ACC112 (cell line): ENCODE results near the gene ELP1.
"Not testable (repeated sequence)": the region's sequence is repeated elsewhere in the genome, so short reads cannot be mapped to it uniquely, and the experiment has no call there.

Experiments
- H2AFZ ChIP-seq: fragments of 200-600 bp; sonication (generic); one replicate; pipeline ENCODE4 v1.6.0; 2017; ENCODE audit warnings: antibody characterized with exemption, low read length; ENCODE audit not compliant: unreplicated experiment
- H3K27ac ChIP-seq: fragments of 200-600 bp; sonication (generic); 2 replicates; pipeline ENCODE4 v1.5.1; 2014; ENCODE audit warnings: low read depth, mild to moderate bottlenecking, antibody characterized with exemption, low read length, moderate library complexity
- H3K27me3 ChIP-seq: fragments of 200-600 bp; sonication (generic); 2 replicates; pipeline ENCODE4 v1.6.1; 2014; ENCODE audit warnings: mild to moderate bottlenecking, antibody characterized with exemption, low read length, moderate library complexity, mixed read lengths; ENCODE audit not compliant: insufficient read depth
- H3K36me3 ChIP-seq: fragments of 200-600 bp; sonication (generic); 2 replicates; pipeline ENCODE4 v1.6.1; 2016; ENCODE audit warnings: mild to moderate bottlenecking, antibody characterized with exemption, low read length, moderate library complexity, mixed read lengths; ENCODE audit not compliant: insufficient read depth
- H3K4me1 ChIP-seq: fragments of 200-600 bp; sonication (generic); one replicate; pipeline ENCODE4 v1.6.1; 2016; ENCODE audit warnings: low read length, mixed read lengths; ENCODE audit not compliant: insufficient read depth, unreplicated experiment, control insufficient read depth
- H3K4me3 ChIP-seq: fragments of 200-600 bp; sonication (generic); 2 replicates; pipeline ENCODE4 v1.5.1; 2014; ENCODE audit warnings: mild to moderate bottlenecking, low read depth, low read length
- H3K79me2 ChIP-seq: fragments of 200-600 bp; sonication (generic); one replicate; pipeline ENCODE4 v1.6.0; 2016; ENCODE audit warnings: low read length; ENCODE audit not compliant: control insufficient read depth, unreplicated experiment, insufficient read depth

Gene ELP1

DNA sequence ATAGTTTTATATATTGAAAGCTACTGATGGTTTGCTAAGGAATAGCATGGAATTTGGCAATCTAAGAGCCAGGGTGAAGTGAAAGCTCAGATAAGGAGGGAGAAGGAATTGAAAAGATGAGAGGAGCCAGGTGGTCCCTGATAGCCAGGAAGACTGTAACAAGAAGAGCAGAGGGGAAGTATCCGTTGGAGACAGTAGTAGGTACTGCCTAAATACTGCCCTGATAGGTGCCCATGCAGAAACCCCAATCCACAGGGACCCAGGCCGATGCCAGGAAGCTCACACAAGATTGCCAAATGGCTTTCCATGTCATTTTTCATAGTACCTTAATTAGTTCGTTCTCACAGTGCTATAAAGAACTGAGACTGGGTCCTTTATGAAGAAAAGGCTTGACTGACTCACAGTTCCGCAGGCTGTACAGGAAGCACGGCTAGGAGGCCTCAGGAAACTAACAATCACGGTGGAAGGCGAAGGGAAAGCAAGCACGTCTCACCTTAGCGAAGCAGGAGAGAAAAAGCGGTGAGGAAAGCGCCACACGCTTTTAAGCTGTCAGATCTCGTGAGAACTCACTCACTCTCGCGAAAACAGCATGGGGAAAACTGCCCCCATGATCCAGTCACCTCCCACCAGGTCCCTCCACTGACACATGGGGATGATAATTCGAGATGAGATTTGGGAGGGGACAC is 91.2 kb downstream of the ELP1 start:
- Histone ChIP-seq H3K4me1 (peaks cover 3% of the 10 kb centered on the region), H3K27ac (no peak overlapping the region)

DNA sequence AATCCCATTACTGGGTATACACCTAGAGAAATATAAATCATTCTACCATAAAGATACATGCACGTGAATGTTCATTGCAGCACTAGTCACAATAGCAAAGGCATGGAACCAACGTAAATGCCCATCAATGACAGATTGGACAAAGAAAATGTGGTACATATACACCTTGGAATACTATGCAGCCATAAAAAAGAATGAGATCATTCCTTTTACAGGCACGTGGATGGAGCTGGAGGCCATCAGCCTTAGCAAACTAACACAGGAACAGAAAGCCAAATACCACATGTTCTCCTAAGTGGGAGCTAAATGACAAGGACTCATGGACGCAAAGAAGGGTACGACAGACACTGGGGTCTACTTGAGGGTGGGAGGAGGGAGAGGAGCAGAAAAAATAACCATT is 94.4 kb downstream of the ELP1 start:
- not testable (repeated sequence) for H3K79me2 ChIP-seq, H3K27ac ChIP-seq, H3K4me3 ChIP-seq, H3K27me3 ChIP-seq, H3K36me3 ChIP-seq, H2AFZ ChIP-seq
- H3K4me1 ChIP-seq: peaks cover 15% of the 10 kb centered on the region

More for the DNA sequence above, 91.2 kb downstream of the ELP1 start:
- H3K79me2 ChIP-seq: no peaks in the 10 kb centered on the region
- H2AFZ ChIP-seq: no peak overlapping the region
- H3K36me3 ChIP-seq: no peaks in the 10 kb centered on the region
- H3K4me3 ChIP-seq: no peak overlapping the region
- H3K27me3 ChIP-seq: no peaks in the 10 kb centered on the region

DNA sequence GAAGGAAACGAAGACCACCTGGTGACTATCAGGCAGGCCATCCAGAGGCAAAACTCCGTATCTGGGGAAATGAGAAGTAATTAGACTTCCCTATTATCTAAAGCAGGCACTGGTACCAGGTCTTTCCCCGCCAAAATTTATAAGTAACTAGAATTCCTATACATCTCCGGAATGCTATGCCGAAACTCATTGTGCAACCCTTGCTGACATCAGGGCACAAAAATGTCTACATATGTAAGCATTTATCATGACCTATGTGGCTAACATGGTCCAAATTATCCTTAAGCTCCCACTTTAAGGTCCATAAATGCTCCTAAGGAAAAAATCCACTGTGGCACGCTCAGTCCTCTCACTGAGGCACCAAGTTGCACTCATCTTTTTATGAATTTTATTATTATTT is 95.9 kb downstream of the ELP1 start:
- no peak overlapping the region for H3K4me3 ChIP-seq
- H3K27me3 ChIP-seq: no peaks in the 10 kb centered on the region
- H2AFZ ChIP-seq: no peak overlapping the region
- peaks cover 15% of the 10 kb centered on the region for H3K4me1 ChIP-seq
- no peaks in the 10 kb centered on the region for H3K79me2 ChIP-seq
- no peak overlapping the region for H3K27ac ChIP-seq
- H3K36me3 ChIP-seq: no peaks in the 10 kb centered on the region

DNA sequence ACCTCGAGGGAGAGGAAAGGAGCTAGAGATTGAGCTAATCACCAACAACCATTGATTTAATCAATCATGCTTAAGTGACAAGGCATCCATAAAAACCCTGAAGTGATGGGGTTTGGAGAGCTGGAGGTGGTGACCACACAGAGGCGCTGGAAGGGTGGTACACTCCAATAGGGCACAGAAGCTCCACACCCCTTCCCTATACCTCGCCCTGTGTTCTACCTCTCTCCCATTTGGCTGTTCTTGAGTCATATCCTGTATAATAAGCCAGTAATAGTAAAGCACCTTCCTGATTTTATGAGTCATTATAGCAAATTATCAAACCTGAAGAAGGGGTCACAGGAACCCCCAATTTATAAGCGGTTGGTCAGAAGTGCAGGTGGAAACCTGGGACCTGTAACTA is 96.4 kb downstream of the ELP1 start:
- no peak overlapping the region for H2AFZ ChIP-seq
- H3K27me3 ChIP-seq: no peaks in the 10 kb centered on the region
- H3K79me2 ChIP-seq: no peaks in the 10 kb centered on the region
- H3K36me3 ChIP-seq: no peaks in the 10 kb centered on the region
- no peak overlapping the region for H3K27ac ChIP-seq
- H3K4me3 ChIP-seq: no peak overlapping the region
- H3K4me1 ChIP-seq: peaks cover 15% of the 10 kb centered on the region

DNA sequence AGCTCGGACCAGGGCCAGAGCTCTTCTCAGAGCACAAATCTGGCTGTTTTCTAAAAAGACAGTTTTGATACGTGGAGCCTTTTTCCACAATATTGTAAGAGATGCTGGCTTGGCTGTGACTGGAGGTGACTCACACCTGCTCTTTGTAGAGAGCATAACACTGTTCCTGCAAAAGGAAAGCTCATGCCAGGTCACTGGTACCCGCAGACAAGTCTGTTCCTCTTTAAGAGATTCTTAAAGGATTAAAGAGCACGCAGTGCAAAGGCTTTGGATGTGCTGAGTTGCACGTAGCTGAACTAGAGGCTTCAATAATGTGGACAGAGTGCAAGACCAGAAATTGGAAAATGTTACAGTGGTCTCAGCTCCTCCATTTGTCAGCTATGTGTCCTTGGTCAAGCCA is 97.1 kb downstream of the ELP1 start:
- Histone ChIP-seq H3K27me3 (no peaks in the 10 kb centered on the region), H3K27ac (no peak overlapping the region), H3K79me2 (no peaks in the 10 kb centered on the region), H3K36me3 (no peaks in the 10 kb centered on the region), H3K4me3 (no peak overlapping the region), H3K4me1 (peaks cover 15% of the 10 kb centered on the region), H2AFZ (no peak overlapping the region)

DNA sequence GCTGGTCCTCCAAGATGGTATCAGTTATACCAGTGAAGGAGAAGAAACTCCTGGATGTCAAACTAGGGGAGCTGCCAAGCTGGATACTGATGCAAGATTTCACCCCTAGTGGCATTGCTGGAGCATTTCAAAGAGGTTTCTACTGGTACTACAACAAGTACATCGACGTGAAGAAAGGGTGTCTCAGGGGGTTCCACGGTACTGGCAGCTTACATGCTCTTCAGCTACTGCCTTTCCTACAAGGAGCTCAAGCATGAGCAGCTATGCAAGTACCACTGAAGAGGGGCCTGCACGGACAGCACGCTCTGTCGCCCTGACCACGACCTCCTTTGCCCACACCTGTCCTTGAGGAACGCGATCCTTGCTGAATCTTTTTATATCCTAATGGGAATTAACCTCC is 97.6 kb downstream of the ELP1 start:
- Histone ChIP-seq H3K4me1 (peaks cover 15% of the 10 kb centered on the region), H3K4me3 (no peak overlapping the region), H3K27me3 (no peaks in the 10 kb centered on the region), H3K79me2 (no peaks in the 10 kb centered on the region), H3K36me3 (no peaks in the 10 kb centered on the region), H2AFZ (no peak overlapping the region), H3K27ac (no peak overlapping the region)

- no peaks in the 10 kb centered on the region for H3K79me2 ChIP-seq
- H3K27ac ChIP-seq: no peak overlapping the region
- no peaks in the 10 kb centered on the region for H3K27me3 ChIP-seq
- H3K4me1 ChIP-seq: peaks cover 15% of the 10 kb centered on the region
- H3K4me3 ChIP-seq: no peak overlapping the region
- no peak overlapping the region for H2AFZ ChIP-seq
- H3K36me3 ChIP-seq: no peaks in the 10 kb centered on the region
Observed at GRCh38 chr9:108835831-108836230, 98.1 kb downstream of the ELP1 start.

GRCh38 chr9:108834959-108835665 is 98.8 kb downstream of the ELP1 start:
- Histone ChIP-seq H2AFZ (no peak overlapping the region), H3K36me3 (no peaks in the 10 kb centered on the region), H3K4me1 (peaks cover 21% of the 10 kb centered on the region), H3K27me3 (no peaks in the 10 kb centered on the region), H3K4me3 (no peak overlapping the region), H3K79me2 (no peaks in the 10 kb centered on the region), H3K27ac (no peak overlapping the region)

DNA sequence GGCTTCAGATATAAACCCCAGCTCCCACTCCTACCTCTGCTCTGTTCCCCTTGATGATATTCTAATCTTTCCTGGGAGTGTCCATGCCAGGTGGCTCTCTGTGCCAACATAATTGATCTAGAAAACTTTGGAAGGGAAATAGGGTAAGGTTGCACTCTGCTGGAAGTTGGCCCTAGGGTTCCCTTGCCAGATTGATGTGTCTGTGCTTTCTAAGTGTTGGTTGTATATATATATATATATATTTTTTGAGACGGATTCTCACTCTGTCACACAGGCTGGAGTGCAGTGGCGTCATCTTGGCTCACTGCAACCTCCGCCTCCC is 101.8 kb downstream of the ELP1 start:
- Histone ChIP-seq H3K4me1 (peaks cover 15% of the 10 kb centered on the region), H3K4me3 (no peak overlapping the region), H3K27ac (no peak overlapping the region), H3K27me3 (0 out of 2 replicates have a peak, but pooled peaks cover 3% of the 10 kb centered on the region), H3K79me2 (no peaks in the 10 kb centered on the region), H3K36me3 (no peaks in the 10 kb centered on the region), H2AFZ (no peak overlapping the region)

DNA sequence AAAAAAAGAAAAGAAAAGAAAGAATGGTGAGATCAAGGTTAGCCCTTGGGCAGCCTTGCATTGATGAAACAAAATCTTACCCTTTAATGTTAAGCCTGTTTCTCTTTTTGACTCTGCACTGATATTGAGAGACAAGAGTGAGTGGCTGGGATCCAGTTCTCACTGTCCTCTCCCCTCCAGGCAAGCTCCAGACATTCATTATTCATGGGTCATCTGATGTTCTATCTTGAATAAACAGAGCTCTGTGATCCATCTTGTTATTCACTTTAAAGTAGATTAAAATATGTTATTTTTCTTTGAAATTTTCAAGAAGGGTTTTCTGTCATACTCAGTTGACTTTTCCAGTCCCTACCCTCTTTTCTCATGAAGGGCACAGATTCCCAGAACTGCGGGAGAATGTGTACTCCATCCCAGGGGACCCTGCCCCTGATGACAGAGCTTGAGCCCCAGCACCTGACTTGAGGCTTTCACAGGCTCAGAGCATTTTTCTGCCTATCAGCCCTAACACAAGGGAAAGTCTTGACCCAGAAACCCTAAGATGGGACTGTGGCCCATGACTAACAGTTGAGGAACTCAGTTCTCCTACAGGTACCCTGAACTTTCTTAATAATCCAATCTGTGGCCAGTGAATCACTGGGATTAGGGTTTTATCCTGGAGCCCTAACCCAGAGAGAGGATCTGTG is 102.3 kb downstream of the ELP1 start:
- Histone ChIP-seq H3K27me3 (0 out of 2 replicates have a peak, but pooled peaks cover 3% of the 10 kb centered on the region), H3K27ac (no peak overlapping the region)

GRCh38 chr9:108830272-108830671 is 103.7 kb downstream of the ELP1 start:
- H3K79me2 ChIP-seq: no peaks in the 10 kb centered on the region
- H2AFZ ChIP-seq: no peak overlapping the region
- H3K27me3 ChIP-seq: peaks cover 10% of the 10 kb centered on the region; the same call in 1 of the 2 replicates
- peaks cover 13% of the 10 kb centered on the region for H3K4me1 ChIP-seq
- H3K36me3 ChIP-seq: no peaks in the 10 kb centered on the region
- H3K27ac ChIP-seq: no peak overlapping the region
- no peak overlapping the region for H3K4me3 ChIP-seq

More for the DNA sequence above, 102.3 kb downstream of the ELP1 start:
- Histone ChIP-seq H3K79me2 (no peaks in the 10 kb centered on the region), H3K4me3 (no peak overlapping the region), H3K4me1 (peaks cover 14% of the 10 kb centered on the region), H2AFZ (no peak overlapping the region), H3K36me3 (no peaks in the 10 kb centered on the region)
